GM12878 (cell line): ENCODE data around the gene ZBTB9.

ENCODE experiments used
- CTCF ChIP-seq, 3 experiments: IDR thresholded peaks in 2 of 3; conservative IDR thresholded peaks in 1 of 3; 2 replicates each; pipeline ENCODE4 v1.5.1; 2011; ENCODE audit warnings: low read depth in 3 of 3, low read length in 3 of 3, mild to moderate bottlenecking in 3 of 3, control low read depth in 2 of 3, moderate library complexity in 2 of 3, inconsistent platforms in 1 of 3, mixed read lengths in 1 of 3; ENCODE audit not compliant: control insufficient read depth in 2 of 3, insufficient read depth in 1 of 3; ENCODE audit errors: extremely low read depth in 1 of 3
- EP300 ChIP-seq, 2 experiments: fragments of 150-350 bp in 1 of 2; IDR thresholded peaks; 2 replicates each; pipeline ENCODE4 v1.6.1; 2011 to 2012; ENCODE audit warnings: low read depth in 2 of 2, low read length in 2 of 2, borderline replicate concordance in 1 of 2, improper control_type of control experiment in 1 of 2, inconsistent platforms in 1 of 2; ENCODE audit not compliant: control insufficient read depth in 1 of 2
- EZH2 ChIP-seq: IDR thresholded peaks from 2 replicates; pipeline ENCODE4 v1.6.1; 2012; ENCODE audit warnings: low read depth, mild to moderate bottlenecking, control low read depth, inconsistent platforms, low read length, borderline replicate concordance; ENCODE audit not compliant: control insufficient read depth
- KDM1A ChIP-seq: fragments of 200-600 bp; sonication (generic); IDR thresholded peaks from 2 replicates; pipeline ENCODE4 v1.6.1; 2016; ENCODE audit warnings: borderline replicate concordance
- MYC ChIP-seq: IDR thresholded peaks from 2 replicates; pipeline ENCODE4 v1.6.1; 2011; ENCODE audit warnings: mild to moderate bottlenecking, low read length, moderate library complexity, inconsistent platforms; ENCODE audit not compliant: insufficient read depth, insufficient replicate concordance, insufficient read length, severe bottlenecking
- NR2F1 ChIP-seq: fragments of 450-650 bp; conservative IDR thresholded peaks from 2 replicates; pipeline ENCODE4 v1.6.1; 2017; ENCODE audit warnings: mild to moderate bottlenecking
- PKNOX1 ChIP-seq: fragments of 450-650 bp; IDR thresholded peaks from 2 replicates; pipeline ENCODE4 v1.6.1; 2016; ENCODE audit warnings: mild to moderate bottlenecking
- SP1 ChIP-seq: IDR thresholded peaks from one replicate; pipeline ENCODE4 v1.6.1; 2011; ENCODE audit warnings: low read depth, low read length

DNA sequence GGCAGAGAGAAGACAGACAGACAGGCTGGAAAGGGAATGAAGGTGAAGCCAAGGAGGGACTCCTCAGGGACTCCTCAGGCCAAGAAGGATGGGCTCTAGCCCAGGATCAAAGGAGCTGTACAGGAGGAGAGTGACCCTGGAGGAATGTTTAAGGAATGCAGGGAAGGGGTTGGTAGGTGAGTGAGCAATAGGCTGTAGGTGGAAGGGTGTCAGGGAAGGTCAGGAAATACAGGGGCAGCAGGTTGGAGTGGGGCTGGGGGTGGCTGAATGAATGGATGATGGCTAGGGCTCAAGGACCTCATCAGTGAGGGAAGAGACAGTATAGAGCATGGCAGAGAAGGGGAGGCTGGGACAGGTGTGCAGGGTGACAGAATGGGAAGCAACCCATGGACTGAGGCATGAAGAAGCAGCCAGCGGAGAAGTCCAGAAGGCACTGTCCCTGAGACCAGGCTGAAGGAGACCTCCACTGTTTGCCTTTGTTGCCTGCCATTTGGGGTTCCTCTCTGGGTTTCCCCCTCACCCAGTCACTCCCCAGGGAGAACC is 21.3 kb upstream of the ZBTB9 start:
- TF ChIP-seq CTCF (IDR thresholded peaks at IDR 0.05 in 2 of 3, conservative IDR thresholded peaks at IDR 0.05 in 1 of 3; ENCODE audit: control insufficient read depth in 2 of 3, extremely low read depth in 1 of 3, insufficient read depth in 1 of 3, low read depth in 3 of 3, low read length in 3 of 3) (no peak), EP300 (IDR thresholded peaks at IDR 0.05; ENCODE audit: borderline replicate concordance in 1 of 2, control insufficient read depth in 1 of 2, low read depth in 2 of 2, low read length in 2 of 2) (no peak), MYC (no peak), KDM1A (no peak), SP1 (no peak), EZH2 (no peak), NR2F1 (no peak), PKNOX1 (no peak)
